Adrenal gland (tissue), 12 donors: ENCODE measurements around the gene HOXA1. TPM values are rescaled to one million over a fixed set of nuclear protein-coding genes. Genes with fewer than 3 reads are reported as not detected.

Experiments
- DNase-seq, 7 donors: peaks; one replicate each; pipeline ENCODE4 v3.0.0-alpha.2; 2019 to 2020
- H3K27ac ChIP-seq, 5 donors: fragments of 200-600 bp; sonication (generic) in 4 of 5; 1 replicate in 3 of 5; 2 replicates in 2 of 5; pipeline versions ENCODE4 v1.5.1 to v1.8.0; 2016 to 2020; ENCODE audit warnings: mild to moderate bottlenecking in 1 of 5
- H3K27me3 ChIP-seq: fragments of 200-600 bp; 2 replicates; pipeline ENCODE4 v1.8.0; 2021
- H3K36me3 ChIP-seq, 2 donors: fragments of 200-600 bp; replicated peaks in 1 of 2; 1 replicate in 1 of 2; 2 replicates in 1 of 2; pipeline versions ENCODE4 v1.5.1 to v1.8.0; 2018 to 2022
- H3K4me1 ChIP-seq, 2 donors: fragments of 200-600 bp; replicated peaks in 1 of 2; 1 replicate in 1 of 2; 2 replicates in 1 of 2; pipeline versions ENCODE4 v1.5.1 to v1.8.0; 2018 to 2021
- H3K4me3 ChIP-seq, 4 donors: fragments of 200-600 bp; sonication (generic) in 3 of 4; one replicate each; pipeline ENCODE4 v1.5.1; 2016 to 2018
- H3K9me3 ChIP-seq, 3 donors: fragments of 200-600 bp; sonication (generic) in 1 of 3; replicated peaks in 1 of 3; 1 replicate in 2 of 3; 2 replicates in 1 of 3; pipeline versions ENCODE4 v1.5.1 to v1.8.0; 2016 to 2021
- CTCF ChIP-seq, 6 experiments: fragments of 450-650 bp in 4 of 6; fragments of 200-600 bp in 2 of 6; sonication (generic) in 1 of 6; IDR thresholded peaks; 1 replicate in 5 of 6; 2 replicates in 1 of 6; pipeline versions ENCODE4 v1.5.1 to v1.8.0; 2016 to 2021; ENCODE audit warnings: antibody characterized with exemption in 6 of 6, mild to moderate bottlenecking in 2 of 6, moderate library complexity in 1 of 6
- POLR2A ChIP-seq, 2 donors: fragments of 450-650 bp; IDR thresholded peaks; one replicate each; pipeline ENCODE4 v1.6.1; 2017; ENCODE audit warnings: antibody characterized with exemption in 2 of 2, mild to moderate bottlenecking in 2 of 2, moderate library complexity in 1 of 2
- WGBS, 4 donors: extraction: QIAGEN DNeasy Blood & Tissue Kit in 2 of 4; methylation state at CpG; one replicate each; pipeline versions ENCODE4 v1.1.5 to v1.1.7; 2013 to 2017; 5-methylcytosine and 5-hydroxymethylcytosine counted together
- intact Hi-C, 2 donors: fragments of 100-400 bp; cut with DNase I; formaldehyde crosslinking; loops; one replicate each; pipeline versions ENCODE4 v1.14.1 to v1.15.0; 2022 to 2023
- polyA plus RNA-seq, 3 donors: library from polyadenylated mRNA; stranded (reverse); fragments of 200-250 nt in 2 of 3; fragments of 350-450 nt in 1 of 3; fragmentation: Illumina TruSeq in 1 of 3; extraction: RNeasy Lipid Tissue Mini Kit (QIAGEN cat#74804) in 1 of 3; gene quantifications; one replicate each; pipeline ENCODE4 v1.2.3, GENCODE V29; 2013 to 2014
- total RNA-seq, 9 donors: library from RNA; depleted of rRNA in 4 of 9; stranded (reverse); fragments of >200 nt in 4 of 9; fragments of 120-200 nt in 1 of 9; fragmentation: NEBNext Ultra II Directional in 1 of 9; extraction: Animal tissue kit (Norgen Biotek cat#: 25700) in 1 of 9; gene quantifications; one replicate each; pipeline versions ENCODE4 v1.1.0 to v1.2.4, GENCODE V29; 2013 to 2023
- donor health status: healthy with polysubstance abuse.
- donor health status: Bipolar disorder and iron deficiency.
- donor health status: DM: yes; HTN: yes; CAD: no.
- donor health status: DM: no; HTN: no; CAD: no.
- donor health status: DM: no; HTN: no; CAD: no.
- donor health status: DM: yes; HTN: yes; CAD: no.

HOXA1 gene
- total and polyA plus RNA-seq, 12 donors: 0.18 to 4.4 (median 0.90) TPM; not detected in 1

GRCh38 chr7:27139334-27140125 lies 43.7 kb upstream of the HOXA1 start:
- H3K4me1 ChIP-seq: peaks cover 15 to 29% of the 10 kb centered on the region in 2 donors
- H3K27me3 ChIP-seq: no peaks in the 10 kb centered on the region
- peaks cover 0 to 2% of the 10 kb centered on the region in 2 donors for H3K36me3 ChIP-seq
- TF ChIP-seq CTCF (IDR thresholded peaks at IDR 0.05): no peak
- TF ChIP-seq POLR2A (IDR thresholded peaks at IDR 0.05): no peak
- 57 to 68% (median 64%) methylated on average over 40 to 53 of the region's 53 CpGs for WGBS, 4 donors
- H3K9me3 ChIP-seq: no peaks in the 10 kb centered on the region
- peak in 2 of 7 donors; percentile 43 to 56 for DNase-seq
- peak overlapping the region in 4 of 5 donors; percentile 59 to 99 (median 80) for H3K27ac ChIP-seq
- intact Hi-C loops: loop anchor here (5.0 kb wide), 1 partner anchor 282 kb away; no protein-coding TSS in a partner anchor
- peak overlapping the region in 1 of 4 donors; percentile 25 for H3K4me3 ChIP-seq

GRCh38 chr7:27138985-27139333 lies 43.2 kb upstream of the HOXA1 start:
- Histone ChIP-seq H3K9me3 (no peaks in the 10 kb centered on the region), H3K36me3 (no peaks in the 10 kb centered on the region), H3K4me3 (peak overlapping the region in 1 of 4 donors; percentile 25), H3K4me1 (peaks cover 14 to 33% of the 10 kb centered on the region in 2 donors), H3K27ac (peak overlapping the region in 4 of 5 donors; percentile 59 to 99 (median 80)), H3K27me3 (no peaks in the 10 kb centered on the region)
- intact Hi-C loops: no loop called here
- TF ChIP-seq POLR2A (IDR thresholded peaks at IDR 0.05) (no peak), CTCF (IDR thresholded peaks at IDR 0.05) (no peak)
- DNase-seq: no peak
- 74 to 80% (median 76%) methylated on average over 11 of the region's 11 CpGs for WGBS, 4 donors

GRCh38 chr7:27138472-27138871 lies 42.7 kb upstream of the HOXA1 start:
- intact Hi-C loops: no loop called here
- H3K9me3 ChIP-seq: no peaks in the 10 kb centered on the region
- WGBS, 4 donors: 81 to 93% (median 87%) methylated on average over 1 of the region's 1 CpG
- no peaks in the 10 kb centered on the region for H3K27me3 ChIP-seq
- no peak overlapping the region for H3K4me3 ChIP-seq
- peaks cover 12 to 37% of the 10 kb centered on the region in 2 donors for H3K4me1 ChIP-seq
- peak in 1 of 7 donors; percentile 38 for DNase-seq
- peak overlapping the region in 4 of 5 donors; percentile 25 to 99 (median 79) for H3K27ac ChIP-seq
- TF ChIP-seq CTCF (IDR thresholded peaks at IDR 0.05) (no peak), POLR2A (IDR thresholded peaks at IDR 0.05) (no peak)
- H3K36me3 ChIP-seq: no peaks in the 10 kb centered on the region

- Histone ChIP-seq H3K27ac (peak overlapping the region in 4 of 5 donors; percentile 59 to 99 (median 81)), H3K4me1 (peaks cover 12 to 37% of the 10 kb centered on the region in 2 donors)
Measured at GRCh38 chr7:27137640-27138315, 42.0 kb upstream of the HOXA1 start.

More at GRCh38 chr7:27137640-27138315, 42.0 kb upstream of the HOXA1 start:
- DNase-seq: no peak
- intact Hi-C loops: no loop called here
- 80 to 88% (median 86%) methylated on average over 2 of the region's 2 CpGs for WGBS, 4 donors
- no peak overlapping the region for H3K4me3 ChIP-seq
- no peaks in the 10 kb centered on the region for H3K27me3 ChIP-seq
- TF ChIP-seq CTCF (IDR thresholded peaks at IDR 0.05) (no peak), POLR2A (IDR thresholded peaks at IDR 0.05) (no peak)
- H3K9me3 ChIP-seq: no peaks in the 10 kb centered on the region
- H3K36me3 ChIP-seq: no peaks in the 10 kb centered on the region
